ENCODE measurements around the gene CHST10. TPM values are rescaled to one million over a fixed set of nuclear protein-coding genes. Genes with fewer than 3 reads are reported as not detected.

Gene CHST10, protein sequence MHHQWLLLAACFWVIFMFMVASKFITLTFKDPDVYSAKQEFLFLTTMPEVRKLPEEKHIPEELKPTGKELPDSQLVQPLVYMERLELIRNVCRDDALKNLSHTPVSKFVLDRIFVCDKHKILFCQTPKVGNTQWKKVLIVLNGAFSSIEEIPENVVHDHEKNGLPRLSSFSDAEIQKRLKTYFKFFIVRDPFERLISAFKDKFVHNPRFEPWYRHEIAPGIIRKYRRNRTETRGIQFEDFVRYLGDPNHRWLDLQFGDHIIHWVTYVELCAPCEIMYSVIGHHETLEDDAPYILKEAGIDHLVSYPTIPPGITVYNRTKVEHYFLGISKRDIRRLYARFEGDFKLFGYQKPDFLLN
- total RNA-seq = 12.4 and 13.1 TPM in 2 replicates

DNA sequence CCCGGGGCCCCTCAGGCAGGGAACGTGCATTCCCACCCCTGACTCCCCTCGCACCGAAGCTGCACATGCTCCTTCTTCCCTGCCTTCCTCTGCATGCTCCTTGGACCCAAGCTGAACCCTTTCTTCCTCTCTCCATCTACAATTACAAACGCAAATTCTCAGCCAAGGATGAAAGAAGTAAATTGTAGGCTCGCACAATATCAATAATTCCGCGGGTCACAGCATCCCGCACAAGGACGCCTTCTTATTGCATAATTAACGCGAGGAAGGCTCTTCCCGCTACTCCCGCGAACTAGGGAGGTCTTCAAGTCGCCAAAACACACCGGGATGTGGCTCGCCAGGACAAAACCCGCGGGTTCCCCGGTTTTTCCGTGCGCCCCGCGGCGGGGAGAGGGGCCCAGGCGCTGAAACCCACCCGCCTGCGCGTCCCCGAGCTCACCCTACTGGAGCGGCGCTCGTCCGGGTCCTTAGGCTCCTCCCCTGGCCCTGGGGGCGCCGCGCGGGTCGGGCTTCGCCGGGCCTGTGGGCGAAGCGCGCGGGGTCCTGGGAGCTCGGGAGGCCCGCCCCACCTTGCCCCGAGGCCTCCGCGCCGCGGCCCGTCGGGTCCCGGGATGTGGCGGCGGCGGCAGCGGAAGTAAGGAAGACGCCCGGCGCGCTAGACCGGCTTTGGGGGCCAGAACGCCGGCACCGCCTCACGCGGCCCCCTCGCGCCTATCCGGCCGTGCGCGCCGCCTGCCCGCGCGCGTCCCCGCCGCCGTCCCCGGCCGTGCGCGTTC is at the start of gene CHST10:
Gene CHST10 (minus strand): TSS at position 734 of the 776 bp plus-strand sequence. CDS start 10,993 bp downstream, outside the sequence.

Other genes starting within 250 kb of the CHST10 start
- gene LONRF2, start 95.2 kb downstream of the CHST10 start, total RNA-seq = 0.49 and 1.9 TPM in 2 replicates
- not detected in 2 replicates for gene NMS, start 52.8 kb upstream of the CHST10 start, total RNA-seq
- 16.7 and 21.3 TPM in 2 replicates for gene PDCL3, start 145.3 kb upstream of the CHST10 start, total RNA-seq

All from mesangial cell (primary cell).